Activated CD4-positive, alpha-beta T cell treated with anti-CD3 and anti-CD28 coated beads for 4 hours (primary cell): ENCODE data around the gene PLIN1.
"Not testable (repeated sequence)": the region's sequence is repeated elsewhere in the genome, so short reads cannot be mapped to it uniquely, and the experiment has no call there.

Experiments used
- DNase-seq, 2 donors: peaks; one replicate each; pipeline ENCODE4 v3.0.0-alpha.2; 2020

PLIN1 gene, protein sequence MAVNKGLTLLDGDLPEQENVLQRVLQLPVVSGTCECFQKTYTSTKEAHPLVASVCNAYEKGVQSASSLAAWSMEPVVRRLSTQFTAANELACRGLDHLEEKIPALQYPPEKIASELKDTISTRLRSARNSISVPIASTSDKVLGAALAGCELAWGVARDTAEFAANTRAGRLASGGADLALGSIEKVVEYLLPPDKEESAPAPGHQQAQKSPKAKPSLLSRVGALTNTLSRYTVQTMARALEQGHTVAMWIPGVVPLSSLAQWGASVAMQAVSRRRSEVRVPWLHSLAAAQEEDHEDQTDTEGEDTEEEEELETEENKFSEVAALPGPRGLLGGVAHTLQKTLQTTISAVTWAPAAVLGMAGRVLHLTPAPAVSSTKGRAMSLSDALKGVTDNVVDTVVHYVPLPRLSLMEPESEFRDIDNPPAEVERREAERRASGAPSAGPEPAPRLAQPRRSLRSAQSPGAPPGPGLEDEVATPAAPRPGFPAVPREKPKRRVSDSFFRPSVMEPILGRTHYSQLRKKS

DNA sequence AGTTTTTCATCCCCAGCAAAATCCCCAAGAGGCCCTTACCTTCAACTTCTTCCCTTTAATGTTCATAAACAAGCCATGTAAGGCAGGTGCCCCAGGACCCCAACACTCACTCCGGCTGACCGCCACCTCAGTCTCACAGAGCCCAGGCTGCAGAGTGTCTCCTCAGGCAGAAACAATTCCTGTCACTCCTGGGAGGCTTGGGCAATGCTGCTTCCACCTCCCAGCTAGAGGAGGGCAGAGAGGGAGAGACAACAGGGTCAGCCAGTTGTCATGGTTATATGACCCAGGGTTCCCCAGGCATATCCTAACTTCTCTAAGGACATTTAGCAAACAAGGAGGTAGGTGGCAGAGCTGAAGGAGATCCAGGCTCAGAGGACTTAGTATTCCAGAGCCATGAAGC lies at the start of gene PLIN1:
Gene PLIN1 (minus strand): TSS at position 156 of the 400 bp plus-strand sequence. CDS start 1,878 bp downstream, outside the sequence.
- DNase-seq: no peak

DNA sequence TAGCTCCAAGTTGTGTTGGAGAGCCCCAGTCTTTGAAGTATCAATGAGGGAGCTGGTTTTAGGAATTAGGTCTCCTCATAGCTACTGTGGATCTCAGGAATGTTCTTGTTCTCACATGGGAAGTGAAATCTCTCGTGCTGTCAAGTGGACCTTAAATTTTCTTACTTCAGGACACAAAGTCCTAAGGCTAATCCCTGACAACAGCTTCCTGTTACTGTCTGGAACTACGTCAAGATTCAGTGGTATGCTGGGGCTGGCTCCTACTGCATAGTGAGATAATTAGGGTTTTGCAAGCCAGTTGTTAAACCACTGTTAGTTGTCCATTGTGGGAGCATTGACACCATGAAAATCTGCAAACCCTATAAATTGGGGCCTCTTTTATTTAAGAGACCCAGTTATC lies 49.1 kb upstream of the PLIN1 start:
- DNase-seq: no peak

DNA sequence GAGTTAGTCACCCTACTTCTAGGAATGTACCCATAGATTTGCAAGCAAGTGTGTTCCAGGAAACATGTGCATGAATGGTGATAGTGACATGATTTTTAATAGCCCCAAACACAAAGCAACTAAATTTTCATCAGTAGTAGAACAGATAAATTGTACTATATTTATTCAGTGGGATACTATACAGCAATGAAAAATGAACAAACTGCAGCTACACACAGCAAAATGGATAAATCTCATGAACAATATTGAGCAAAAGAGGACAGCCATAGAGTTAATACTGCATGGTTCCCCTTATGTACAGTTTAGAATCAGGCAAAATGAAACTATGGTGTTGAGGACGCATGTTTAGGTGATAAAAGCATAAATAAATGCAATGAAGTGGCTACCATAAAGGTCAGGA lies 45.9 kb upstream of the PLIN1 start:
- no peak for DNase-seq

DNA sequence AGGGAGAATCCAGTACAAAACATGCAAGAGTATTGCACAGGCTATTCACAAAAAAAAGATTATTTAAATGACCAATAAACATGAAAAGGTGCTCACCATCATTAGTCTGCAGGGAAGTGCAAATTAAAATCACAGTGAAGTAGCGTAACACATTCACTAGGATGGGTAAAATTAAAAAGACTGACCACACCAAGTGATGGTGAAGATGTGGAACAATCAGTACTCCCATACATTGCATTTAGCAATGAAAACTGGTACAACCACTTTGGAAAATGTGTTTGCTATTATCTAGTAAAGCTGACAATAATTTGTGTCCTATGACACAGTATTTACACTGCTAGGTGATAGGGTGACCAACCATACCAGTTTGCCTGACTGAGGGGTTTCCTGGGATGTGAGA lies 45.5 kb upstream of the PLIN1 start:
- no peak for DNase-seq

DNA sequence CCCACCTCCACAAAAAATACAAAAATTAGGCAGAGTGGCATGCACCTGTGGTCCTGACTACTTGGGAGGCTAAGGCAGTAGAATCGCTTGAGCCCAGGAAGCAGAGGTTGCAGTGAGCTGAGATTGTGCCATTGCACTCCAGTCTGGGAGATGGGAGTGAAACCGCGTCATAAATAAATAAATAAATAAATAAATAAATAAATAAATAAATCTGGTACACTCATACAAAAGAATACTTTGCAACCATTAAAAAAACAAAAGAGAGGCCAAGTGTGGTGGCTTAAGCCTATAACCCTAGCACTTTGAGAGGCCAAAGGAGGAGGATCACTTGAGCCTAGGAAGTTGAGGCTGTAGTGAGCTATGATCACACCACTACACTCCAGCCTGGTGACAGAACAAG lies 43.9 kb upstream of the PLIN1 start:
- DNase-seq: no peak

DNA sequence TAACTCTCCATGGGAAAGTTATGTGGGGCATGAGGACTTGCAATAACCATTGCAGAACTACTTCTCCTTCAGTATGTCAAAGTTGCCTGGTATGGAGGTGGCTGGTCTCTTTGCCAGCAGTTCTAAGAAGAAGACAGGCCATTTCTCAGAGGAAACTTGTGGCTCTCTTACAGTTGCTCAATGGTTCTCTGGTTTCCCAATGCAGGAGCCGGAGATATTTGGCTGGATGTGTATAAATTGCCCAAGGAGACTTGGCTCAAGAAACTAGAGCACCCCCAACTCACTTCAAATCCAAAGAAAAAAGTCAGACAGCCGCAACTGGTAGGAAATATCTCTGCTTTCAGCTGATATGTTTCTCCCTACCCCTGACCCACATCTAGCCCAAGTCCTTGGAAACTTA lies 35.6 kb upstream of the PLIN1 start:
- DNase-seq: no peak

DNA sequence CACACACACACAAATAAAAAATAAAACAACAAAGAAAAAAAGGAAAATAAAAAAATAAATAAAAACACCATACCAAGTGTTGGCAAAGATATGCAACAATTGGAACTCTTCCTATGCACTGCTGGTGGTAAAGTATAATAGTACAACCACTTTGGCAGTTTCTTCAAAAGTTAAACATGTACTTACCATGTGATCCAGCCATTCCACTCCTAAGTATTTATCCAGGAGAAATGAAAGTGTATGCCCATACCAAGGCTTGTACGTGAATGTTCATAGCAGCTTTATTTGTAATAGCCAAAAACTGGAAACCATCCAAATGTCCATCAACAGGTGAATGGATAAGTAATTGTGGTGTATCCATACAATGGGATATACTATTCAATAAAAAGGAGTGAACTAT lies 28.4 kb upstream of the PLIN1 start:
- no peak for DNase-seq

DNA sequence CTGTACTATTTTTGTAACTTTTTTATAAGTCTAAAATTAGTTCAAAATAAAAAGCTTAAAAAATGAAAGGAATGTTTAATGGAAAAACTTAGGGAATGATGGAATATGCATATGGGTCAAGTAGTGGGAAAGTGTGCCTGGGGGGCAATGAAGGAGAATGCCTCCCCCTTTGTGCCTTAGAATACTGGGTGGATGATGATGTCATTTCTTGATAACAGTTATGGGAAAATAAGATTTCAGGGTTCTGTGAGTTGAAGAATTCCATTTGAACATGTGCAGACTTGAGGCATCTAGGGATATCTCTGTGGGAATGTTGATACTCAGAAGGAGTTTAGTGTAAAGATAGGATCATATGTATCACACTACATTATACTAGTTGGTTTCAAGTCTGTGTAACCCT lies 25.2 kb upstream of the PLIN1 start:
- DNase-seq: no peak

DNA sequence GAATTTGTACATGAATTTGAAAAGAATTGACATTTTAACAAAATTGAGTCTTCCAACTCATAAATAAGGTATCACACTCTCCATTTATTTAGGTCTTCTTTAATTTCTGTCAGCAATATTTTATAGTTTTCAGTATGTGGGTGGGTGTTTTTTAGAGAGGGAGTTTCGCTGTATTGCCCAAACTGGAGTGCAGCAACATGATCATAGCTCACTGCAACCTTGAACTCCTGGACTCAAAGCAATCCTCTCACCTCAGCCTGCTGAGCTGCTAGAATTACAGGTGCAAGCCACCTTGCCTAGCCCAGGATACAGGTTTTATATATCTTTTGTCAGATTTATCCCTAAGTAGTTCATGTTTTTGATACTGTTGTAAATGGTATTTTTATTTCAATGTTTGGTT lies 16.0 kb upstream of the PLIN1 start:
- DNase-seq: no peak

DNA sequence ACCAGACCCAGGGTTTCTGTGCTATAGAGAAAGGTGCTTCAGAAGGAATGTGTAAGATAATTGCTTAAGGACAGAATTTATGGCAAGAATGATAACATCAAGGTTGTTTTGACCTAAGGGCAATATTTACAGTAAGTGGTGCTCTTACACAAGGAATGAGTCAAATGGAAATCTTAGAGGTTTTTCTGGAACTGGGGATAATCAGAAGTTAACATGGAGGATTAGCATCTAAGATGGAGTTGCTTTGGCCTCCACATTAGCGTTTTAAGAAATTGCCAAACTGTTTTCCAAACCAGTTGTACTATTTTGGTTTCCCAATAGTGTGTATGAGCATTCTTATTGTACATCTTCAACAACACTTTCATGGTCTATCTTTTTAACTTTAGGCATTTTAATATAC lies 14.5 kb upstream of the PLIN1 start:
- no peak for DNase-seq

DNA sequence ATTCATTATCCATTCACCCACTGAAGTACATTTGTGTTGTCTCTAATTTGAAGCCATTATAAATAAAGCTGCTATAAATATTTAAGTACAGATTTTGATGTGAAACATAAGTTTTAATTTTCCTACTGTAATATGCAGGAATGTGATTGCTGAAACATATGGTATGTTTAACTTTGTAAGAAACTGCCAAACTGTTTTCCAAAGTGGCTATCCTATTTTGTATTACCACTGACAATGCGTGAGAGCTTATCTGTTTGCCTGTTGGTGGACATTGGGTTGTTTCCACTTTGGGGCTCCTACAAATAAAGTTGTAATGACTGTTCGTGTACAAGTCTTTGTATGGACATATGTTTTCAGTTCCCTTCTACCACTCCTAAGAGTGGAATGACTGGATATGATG lies 13.9 kb upstream of the PLIN1 start:
- no peak for DNase-seq

DNA sequence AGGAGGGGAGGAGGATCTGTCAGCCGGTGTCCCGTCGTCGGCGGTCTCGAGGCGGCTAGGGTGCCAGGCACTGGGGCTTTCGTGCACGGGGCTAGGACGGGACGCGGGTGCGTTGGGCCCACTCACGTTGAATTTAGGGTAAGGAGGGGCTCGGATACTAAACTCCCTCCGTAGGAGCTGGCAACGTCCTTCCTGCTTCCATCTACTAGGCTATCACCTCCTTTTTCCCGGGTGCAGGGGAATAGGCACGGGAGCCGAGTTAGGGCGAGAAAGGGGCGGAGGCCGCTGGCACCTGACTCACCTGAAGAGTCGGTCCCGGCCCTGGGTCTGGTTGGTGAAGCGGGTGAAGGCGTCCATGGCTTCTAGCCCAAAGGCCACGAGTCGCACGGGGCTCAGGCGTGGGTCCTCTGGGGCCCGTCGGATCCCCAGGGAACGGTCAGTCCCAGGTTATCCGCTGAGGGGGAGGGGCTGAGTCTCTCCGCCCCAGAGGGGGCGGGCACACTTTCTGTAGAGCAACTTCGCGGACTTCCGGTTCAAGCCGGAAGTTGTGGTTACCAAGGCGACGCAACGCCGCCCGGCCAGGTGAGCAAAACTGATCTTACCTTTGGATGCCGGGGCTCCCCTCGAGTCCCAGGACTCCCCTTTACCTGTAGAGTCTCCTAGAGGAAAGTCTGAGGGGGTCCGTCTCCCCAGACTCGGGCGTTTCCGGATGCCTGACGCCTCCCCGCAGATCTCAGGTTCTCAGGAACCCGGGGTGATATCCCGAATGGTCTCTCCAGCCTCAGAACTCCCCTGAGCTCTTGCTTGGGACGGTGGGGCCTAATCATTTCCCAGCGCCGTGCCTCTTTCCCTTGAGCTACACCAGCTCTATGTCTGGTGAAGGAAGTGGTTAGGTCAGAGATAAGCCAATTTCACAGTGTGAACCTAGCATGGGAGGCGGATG lies 11.4 kb upstream of the PLIN1 start, which contains the start of the genes PEX11A and WDR93:
Gene PEX11A (minus strand): TSS at position 479 of the 943 bp plus-strand sequence. CDS start 122 bp downstream, at position 357.
Gene WDR93 (plus strand): TSS at position 536 of the 943 bp plus-strand sequence. CDS start 10,936 bp downstream, outside the sequence.
- DNase-seq: peak; percentile 75 to 77

DNA sequence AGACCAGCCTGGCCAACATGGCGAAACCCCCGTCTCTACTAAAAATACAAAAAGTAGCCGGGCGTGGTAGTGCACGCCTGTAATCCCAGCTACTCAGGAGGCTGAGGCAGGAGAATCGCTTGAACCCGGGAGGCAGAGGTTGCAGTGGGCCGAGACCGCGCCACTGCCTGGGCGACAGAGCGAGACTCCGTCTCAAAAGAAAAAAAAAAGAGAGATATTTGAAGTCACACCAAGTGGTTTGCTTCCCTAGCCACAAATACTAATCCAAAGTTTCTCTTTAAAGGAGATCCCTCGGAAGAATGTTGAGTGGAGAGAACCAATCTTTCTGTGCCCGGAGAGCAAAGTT lies 10.7 kb upstream of the PLIN1 start:
- DNase-seq: not testable (repeated sequence)

DNA sequence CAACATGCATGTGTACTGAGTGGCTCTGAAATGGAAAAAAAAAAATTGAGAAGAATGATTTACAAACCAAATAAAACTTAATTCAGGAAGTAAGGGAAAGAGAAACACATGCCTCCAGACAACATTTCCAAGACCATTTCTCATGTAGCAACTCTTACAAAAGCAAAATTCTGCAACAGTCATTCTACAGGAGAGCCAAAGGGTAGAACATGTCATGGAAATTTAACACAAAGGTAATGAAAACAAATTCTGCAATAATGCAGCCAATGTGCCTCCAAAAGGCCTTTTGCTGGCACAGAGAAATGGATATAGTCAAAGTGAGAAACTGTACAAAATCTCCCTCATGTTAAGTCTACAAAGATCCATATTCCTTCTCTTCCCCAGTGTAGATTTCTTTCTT lies 7.4 kb upstream of the PLIN1 start:
- no peak for DNase-seq

DNA sequence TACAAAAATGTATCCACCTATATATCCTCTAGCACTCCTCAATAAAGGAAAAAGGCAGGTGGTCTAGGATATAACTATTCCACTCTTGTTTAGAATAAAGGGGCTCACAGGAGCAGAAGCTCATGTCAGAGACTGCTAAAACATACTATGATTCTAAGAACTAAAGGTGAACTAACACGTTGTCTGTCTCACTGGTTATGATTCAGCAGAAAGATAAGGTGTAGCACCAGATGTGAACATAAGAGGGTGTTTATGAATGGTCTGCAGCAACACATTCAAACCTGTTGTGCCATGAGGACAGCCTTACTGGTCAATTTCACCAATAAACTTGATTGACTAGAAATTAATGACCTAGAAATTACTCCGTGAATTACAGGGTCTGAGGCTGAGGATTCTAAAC lies 6.8 kb upstream of the PLIN1 start:
- no peak for DNase-seq

DNA sequence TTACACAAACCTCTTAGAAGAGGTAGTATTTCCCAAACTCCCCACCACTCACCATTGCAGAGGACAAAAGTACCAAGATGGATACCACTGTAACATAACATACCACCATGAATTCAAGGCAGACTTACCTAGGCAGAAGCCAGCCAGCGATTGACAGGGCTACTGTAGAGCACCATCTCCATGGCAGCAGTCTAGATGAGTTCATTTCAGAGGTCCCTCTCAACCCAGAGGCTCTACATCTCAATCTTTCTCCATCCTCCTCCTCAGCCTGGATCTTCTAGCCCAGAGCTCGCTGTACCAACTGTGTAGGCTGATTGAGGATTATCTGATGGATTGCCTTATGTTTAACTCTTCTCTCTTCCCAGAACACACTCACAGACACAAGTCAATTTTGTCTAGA lies 2.0 kb upstream of the PLIN1 start:
- no peak for DNase-seq

DNA sequence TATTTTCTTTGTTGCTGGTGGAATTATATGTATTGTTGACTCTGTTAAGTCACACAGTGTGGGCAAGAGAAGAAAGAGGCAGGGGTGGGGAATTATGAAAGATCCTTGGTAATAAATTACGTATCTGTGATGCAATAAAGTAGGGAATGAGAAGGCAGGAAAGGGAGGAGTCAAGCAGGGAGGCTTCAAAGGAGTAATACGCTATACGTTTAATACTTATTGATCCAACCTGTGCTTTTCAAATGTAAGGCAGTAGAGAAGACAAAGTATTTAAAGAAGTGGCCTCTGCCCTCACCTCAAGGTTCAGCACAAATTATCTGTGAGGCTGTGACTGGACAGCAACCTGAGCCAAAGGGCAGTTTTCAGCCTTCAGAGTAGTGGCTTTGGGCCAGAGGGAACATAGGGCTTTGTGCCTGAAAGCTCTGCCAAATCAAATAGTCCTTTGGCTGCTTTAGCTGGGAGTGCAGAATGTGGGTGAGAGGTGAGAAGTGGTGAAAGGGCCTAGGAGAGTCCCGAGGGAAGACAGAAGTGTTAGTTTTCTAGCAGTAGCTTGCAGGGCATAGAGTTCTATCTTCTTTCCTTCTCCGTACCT lies 1.2 kb upstream of the PLIN1 start:
- no peak for DNase-seq

DNA sequence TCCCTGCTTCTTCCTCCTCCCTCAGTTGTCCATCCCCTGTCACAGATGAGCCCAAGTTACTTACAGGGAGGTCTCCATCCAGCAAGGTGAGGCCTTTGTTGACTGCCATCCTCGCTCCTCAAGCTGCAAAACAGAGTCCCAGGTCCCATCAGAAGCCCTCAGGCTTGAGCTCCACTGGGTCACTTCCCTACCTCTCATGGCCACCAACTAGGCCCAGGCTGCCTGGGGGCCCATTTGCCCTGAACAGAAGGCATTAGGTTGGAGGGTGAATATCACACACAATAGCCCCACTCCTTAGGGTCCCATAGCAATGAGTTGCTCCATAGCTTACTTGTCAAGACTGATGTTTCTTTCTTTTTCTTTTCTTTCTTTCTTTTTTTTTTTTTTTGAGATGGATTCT lies 1.8 kb downstream of the PLIN1 start:
- DNase-seq: no peak

DNA sequence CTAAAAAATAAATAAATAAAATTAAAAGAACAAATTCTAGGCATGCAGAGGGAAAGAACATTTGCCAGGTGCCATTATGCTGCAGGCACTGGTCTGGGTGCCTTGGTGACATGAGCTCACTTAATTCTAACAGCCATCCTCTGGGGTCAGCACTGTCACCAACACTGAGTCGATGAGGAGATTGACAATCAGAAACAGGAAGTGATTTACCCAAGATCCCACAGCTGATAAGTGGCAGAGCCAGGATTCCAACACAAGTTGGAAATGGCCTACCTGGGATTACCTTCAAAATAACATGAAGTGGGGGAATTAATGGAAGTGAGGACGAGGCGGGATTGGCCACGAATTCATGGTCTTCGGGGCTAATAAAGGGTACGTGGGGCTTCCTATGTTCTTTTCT lies 3.6 kb downstream of the PLIN1 start:
- no peak for DNase-seq

DNA sequence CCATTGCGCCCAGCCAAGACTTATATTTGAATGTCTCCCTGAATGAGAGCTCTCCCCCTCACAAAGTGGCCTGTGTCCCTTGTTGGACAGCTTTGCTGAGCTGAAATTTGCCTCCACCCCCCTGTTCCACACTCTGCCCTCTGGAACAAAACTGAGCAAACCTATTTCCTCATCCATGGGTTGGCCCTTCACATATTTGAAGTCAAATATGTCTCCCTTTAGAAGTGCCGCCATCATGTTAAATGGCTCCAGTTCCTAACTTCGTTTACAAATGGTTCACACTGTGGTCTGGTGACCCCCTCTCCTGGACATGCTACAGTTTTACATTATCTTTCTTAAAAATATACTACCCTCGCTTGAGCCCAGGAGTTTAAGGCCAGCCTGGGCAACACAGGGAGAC lies 4.6 kb downstream of the PLIN1 start:
- DNase-seq: no peak

DNA sequence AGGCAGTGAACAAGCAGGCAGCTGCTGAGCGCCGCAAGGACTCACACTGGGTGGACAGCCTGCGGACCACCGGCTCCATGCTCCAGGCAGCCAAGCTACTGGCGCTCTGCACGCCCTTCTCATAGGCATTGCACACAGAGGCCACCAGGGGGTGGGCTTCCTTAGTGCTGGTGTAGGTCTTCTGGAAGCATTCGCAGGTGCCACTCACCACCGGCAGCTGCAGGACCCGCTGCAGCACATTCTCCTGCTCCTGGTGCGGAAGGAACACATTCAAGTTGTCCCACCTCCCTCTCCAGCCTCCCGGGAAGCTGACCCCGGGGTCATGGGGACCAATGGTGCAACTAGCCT lies 6.0 kb downstream of the PLIN1 start:
- no peak for DNase-seq

DNA sequence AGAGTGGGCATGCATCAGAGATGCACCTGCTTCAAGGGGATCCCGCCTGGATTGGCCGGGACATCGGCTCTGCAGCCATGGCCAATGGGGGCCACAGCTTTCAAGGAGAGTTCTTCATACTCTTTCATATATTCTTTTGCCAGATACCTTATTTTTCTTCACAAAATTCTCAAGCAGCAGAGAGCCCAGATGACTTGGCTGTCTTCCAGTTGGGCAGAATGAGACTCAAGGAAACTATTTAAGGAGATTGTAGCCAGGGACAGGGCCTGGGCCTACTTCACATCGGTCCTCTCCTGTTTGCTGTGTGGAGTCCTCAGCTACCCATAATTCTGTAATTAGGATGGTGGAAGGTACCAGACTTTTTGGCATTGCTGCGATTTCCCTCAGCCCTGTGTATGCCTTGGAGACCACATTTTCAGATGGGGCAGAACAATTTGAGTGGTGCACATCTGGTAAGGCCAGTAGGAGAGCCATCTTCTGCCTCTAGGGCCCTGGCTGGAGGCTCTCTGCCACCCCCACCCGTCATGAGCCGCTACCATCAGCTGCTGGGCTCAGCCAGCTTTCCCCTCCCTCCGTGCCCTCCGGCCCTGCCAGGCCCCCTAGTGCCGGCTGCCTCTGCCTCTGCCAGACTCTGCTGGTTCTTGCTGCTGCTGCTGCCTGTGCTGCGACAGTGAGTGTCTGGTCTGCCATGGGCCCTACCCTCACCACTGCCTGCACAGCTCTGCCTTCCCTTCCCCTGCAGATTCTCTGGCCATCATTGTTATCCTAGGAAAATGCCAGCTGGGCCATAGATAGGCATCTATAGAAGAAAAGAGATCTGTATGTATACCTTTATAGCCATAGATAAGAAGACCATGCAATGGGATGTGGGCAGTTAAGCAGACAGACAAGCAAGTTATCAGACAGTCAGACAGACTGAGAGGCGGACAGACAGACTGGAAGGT lies 6.7 kb downstream of the PLIN1 start:
- DNase-seq: no peak
